Stimulated activated CD4-positive, alpha-beta T cell treated with anti-CD3 and anti-CD28 coated beads, Interleukin-12 subunit alpha, Interleukin-12 subunit beta, amount 100 ng/mL, for 4 hours (primary cell): Measurements from ENCODE around the gene FADS1.

Source experiments
- DNase-seq: peaks from one replicate; pipeline ENCODE4 v3.0.0-alpha.2; 2020

Gene FADS1

GRCh38 chr11:61820174-61820573 is 3.4 kb upstream of the FADS1 start:
- DNase-seq: no peak

DNA sequence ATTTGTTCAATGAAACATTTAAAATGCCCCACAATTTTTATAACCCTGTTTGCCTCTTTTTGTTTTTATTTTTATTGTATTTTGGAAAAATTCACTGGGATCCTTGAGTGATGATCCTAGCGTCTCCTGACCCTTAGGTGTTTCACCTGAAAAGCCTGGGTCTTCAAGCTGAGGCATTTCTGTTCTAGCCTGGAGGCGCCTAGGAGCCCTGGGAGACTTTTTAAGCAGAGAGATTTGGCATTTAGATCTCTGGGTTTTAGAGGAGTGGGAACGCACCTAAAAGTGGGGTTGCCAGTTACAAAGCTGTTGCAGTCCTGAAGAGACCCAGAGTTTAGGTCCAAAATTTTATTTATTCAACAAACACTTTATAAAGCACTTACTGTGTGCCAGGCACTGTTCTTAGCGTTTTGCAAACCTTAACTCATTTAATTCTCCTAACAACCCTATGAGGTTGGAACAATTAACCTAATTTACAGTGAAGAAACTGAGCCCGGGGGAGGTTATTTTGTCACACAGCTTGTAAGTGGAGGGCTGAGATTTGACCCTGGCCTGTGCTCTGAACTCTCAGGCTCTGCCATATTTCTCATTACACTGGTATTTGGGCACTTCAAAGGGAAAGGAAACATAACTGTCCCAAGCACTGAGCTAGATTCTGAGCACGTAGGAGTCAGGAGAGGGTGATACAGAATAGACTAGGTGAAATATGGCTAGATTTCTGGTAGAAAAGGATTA is 834 bp upstream of the FADS1 start:
- no peak for DNase-seq

- peak; percentile 54 for DNase-seq
Observed at GRCh38 chr11:61815790-61816735, 740 bp downstream of the FADS1 start.

- DNase-seq: peak; percentile 32
Observed at GRCh38 chr11:61814958-61815789, 1.6 kb downstream of the FADS1 start.

DNA sequence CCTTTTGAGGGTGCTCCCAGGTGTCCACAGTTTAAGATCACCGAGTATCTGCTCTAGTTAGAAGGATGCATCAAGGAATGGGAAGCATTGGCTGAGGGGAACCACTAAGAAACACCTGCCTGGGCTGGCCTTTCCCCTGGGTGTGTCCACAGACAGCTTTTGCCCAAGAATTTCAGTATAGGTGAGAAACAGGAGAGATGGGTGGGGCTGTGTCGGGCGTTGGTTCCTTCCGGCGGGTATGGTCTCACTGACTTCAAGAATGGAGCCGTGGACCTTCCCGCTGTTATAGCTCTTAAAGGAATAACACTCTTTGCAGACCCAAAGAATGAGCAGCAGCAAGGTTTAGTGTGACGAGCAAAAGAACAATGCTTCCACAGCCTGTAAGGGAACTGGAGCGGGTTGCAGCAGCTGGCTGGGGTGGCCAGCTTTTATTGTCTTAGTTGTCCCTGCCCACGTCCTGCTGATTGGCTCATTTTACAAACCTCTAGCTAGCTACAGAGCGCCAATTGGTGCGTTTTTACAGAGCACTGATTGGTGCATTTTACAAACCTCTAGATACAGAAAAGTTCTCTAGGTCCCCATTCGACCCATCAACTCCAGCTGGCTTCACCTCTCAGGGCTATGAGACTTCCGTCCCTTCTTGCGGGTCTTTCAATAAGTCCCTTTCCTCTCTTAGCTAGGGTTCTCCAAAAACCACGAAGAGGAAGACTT is 2.4 kb downstream of the FADS1 start:
- DNase-seq: no peak

DNA sequence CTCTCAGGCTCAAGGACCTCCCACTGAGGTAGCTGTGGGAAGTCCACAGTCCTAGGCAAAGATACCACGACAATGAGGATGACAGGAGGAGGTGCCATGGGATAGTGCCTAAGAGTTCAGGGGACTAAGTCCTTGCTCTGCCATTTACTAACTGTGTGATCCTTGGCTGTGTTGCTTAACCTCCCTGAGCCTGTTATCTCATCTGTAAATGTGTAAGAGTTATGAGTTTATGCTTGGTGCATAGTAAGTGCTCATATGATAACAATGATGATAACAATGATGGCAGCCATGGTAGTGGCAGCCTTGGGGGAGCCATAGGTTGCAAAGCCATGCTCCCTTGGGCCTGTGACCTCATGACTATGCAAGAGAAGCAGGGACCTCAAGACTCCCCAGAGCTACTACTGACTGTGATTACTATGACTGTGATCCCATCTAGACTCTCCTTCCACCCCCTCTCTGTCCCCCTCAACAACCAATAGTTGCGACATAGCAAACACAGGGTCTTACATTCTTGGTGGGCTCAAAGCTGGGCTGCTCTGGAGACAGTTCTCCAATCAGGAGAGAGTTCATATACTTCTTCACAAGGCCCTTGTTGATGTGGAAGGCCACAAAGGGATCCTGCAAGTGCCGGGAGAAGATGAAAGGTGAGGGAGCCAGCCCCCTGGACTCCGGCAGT is 3.9 kb downstream of the FADS1 start:
- no peak for DNase-seq

DNA sequence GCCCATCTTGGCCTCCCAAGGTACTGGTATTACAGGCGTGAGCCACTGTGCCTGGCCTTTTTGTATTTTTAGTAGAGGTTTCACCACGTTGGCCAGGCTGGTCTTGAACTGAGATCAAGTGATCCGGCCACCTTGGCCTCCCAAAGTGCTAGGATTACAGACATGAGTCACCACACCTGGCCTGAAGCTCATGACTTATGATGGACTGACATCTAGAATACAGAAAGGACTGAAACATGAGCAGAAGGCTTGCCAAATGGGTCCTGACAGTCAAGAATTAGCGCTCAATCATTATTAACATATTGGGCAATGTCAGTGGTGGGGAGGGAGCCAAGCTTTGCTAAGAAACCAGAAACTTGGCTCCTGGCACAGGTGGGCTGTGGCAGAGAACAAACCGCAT is 5.0 kb downstream of the FADS1 start:
- no peak for DNase-seq

- no peak for DNase-seq
Observed at GRCh38 chr11:61810671-61811175, 6.1 kb downstream of the FADS1 start.

GRCh38 chr11:61806785-61807184 is 10.0 kb downstream of the FADS1 start:
- no peak for DNase-seq

DNA sequence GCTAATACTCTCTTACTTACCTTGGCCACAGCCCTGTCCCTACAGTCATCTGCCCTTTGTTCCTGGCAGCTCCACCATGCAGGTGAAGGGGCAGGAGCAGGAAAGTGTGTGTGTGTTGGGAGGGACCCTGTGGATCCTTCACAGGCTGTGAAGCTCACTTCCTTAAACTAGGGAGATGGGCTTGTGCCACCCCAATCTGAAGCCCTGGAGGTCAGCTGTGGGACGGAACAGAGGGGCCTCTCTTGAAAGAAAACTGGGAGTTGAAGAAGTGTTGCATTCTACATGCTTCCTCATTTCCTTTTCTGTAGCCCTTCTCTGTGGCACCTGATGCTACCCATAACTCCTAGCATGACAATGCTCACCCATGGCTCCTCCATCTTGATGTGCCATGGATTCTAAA is 11.7 kb downstream of the FADS1 start:
- no peak for DNase-seq

GRCh38 chr11:61803889-61804647 is 12.7 kb downstream of the FADS1 start:
- no peak for DNase-seq

DNA sequence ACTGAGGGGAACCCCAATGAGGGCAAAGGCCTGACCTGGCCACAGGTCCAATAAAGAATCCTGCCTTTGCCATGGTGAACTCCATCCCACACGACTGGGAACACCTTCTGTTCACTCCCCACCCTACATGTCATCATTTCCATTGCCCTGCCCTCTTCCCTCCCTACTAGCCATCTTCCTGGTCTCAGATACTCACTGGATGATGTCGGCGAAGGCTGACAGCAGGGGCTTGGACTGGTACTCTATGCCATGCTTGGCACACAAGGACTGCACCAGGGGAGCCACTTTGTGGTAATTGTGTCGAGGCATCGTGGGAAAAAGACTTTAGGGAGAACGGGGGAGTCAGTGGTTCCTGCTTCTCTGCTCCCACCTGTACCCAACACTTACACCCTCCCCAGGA is 14.2 kb downstream of the FADS1 start:
- DNase-seq: no peak

DNA sequence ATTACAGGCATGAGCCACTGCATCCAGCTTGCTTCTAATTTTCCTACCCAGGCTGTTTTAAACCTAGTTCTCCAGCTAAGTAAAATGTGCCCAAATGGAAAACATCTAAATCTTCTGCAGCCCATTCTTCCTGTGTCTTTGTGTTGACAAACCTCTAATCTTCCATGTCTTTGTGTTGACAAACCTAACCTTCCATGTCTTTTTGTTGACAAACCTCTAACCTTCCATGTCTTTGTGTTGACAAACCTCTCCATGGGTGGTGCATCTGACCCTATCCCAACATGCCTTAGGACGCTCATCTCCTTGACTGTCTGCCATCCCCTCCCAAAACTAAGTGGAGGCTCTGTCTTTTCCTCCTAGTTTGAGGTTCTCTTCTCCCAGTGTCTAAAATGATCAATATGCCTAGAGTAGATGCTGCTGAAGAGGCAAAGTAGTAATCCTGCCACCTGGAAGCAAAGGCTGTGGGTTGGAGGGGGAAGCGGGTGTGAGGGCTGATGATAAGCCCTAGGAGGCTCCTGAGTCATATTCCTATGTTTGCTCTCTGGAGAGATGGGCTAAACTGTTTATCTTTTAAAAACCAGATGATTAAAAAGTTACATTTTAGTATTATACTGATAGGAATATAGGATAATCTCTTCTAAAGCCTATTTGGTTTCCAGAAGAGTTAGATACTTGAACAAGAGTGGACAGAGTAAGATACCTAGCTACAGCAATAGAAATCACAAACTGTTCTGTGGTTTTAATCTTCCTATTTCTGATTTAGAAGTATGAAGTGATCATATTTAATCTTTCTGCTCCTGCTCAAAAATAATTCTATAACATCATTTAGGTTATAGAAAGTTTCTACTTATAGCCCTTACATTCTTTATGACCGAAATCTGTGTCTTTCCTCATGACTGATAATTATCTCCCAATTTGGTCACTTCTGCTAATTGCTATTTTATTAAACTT is 16.2 kb downstream of the FADS1 start:
- no peak for DNase-seq

- DNase-seq: no peak
Observed at GRCh38 chr11:61799665-61800284, 17.0 kb downstream of the FADS1 start.

DNA sequence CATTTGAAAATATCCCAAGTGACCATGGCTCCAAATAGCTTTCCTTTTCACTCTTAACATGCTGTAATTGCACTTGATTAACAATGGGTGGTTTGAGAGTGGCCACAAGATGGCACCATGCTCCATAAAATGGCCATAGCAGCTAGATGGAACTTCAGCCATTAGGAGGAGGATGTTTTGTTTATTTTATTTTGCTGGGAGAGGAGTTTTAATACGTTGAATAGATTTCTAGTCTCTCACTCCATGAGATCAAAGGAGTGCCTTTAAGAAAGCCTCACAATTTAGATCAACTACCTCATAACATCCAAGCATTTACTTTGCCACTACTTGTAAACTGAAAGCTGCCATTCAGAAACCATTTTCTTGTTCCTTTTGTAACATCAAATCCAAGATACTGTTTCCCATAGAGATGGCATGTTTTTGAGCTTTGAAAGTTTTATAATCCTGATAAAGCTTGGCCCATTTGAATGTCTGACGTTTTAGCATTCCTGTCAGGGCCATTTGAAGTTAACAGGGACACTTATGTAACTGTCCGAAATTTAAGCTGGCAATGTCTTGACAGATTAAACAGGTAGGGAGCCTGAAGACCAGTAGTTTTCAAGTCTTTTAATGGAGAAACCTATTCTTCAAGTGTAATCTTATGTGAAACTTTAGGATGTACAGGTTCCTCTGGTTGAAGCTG is 19.4 kb downstream of the FADS1 start:
- peak; percentile 48 for DNase-seq

GRCh38 chr11:61795876-61796526 is 20.8 kb downstream of the FADS1 start:
- no peak for DNase-seq

GRCh38 chr11:61795459-61795858 is 21.3 kb downstream of the FADS1 start:
- no peak for DNase-seq

- DNase-seq: no peak
Observed at GRCh38 chr11:61794579-61794978, 22.2 kb downstream of the FADS1 start.
